ENCODE results near the gene TLN1. TPM values are rescaled to one million over a fixed set of nuclear protein-coding genes. Genes with fewer than 3 reads are reported as not detected.

The TLN1 gene
- total RNA-seq, 1 donor from 2014 or later = 245 TPM

- no peak for TF ChIP-seq CTCF (IDR thresholded peaks at IDR 0.05; ENCODE audit: insufficient read depth, low read length, poor library complexity, severe bottlenecking)
- H3K27me3 ChIP-seq (ENCODE audit: control insufficient read depth, insufficient read depth, low read length) = no peaks in the 10 kb centered on the region
- no peak for DNase-seq (ENCODE audit: low read depth)
- peaks cover 3% of the 10 kb centered on the region for H3K36me3 ChIP-seq (ENCODE audit: control insufficient read depth, insufficient read depth, low read length)
- no peak overlapping the region for H3K4me3 ChIP-seq (ENCODE audit: low read depth, low read length)
These were observed 21.5 kb upstream of the TLN1 start for GRCh38 chr9:35753466-35753865.

GRCh38 chr9:35750256-35750531 is 18.2 kb upstream of the TLN1 start:
- H3K4me3 ChIP-seq (ENCODE audit: low read depth, low read length) = peak overlapping the region; percentile 83
- DNase-seq (ENCODE audit: low read depth) = no peak
- H3K36me3 ChIP-seq (ENCODE audit: control insufficient read depth, insufficient read depth, low read length) = peaks cover 3% of the 10 kb centered on the region
- no peaks in the 10 kb centered on the region for H3K27me3 ChIP-seq (ENCODE audit: control insufficient read depth, insufficient read depth, low read length)
- no peak for TF ChIP-seq CTCF (IDR thresholded peaks at IDR 0.05; ENCODE audit: insufficient read depth, low read length, poor library complexity, severe bottlenecking)

- Histone ChIP-seq H3K36me3 (ENCODE audit: control insufficient read depth, insufficient read depth, low read length) (peaks cover 3% of the 10 kb centered on the region), H3K4me3 (ENCODE audit: low read depth, low read length) (peak overlapping the region; percentile 83), H3K27me3 (ENCODE audit: control insufficient read depth, insufficient read depth, low read length) (no peaks in the 10 kb centered on the region)
- no peak for TF ChIP-seq CTCF (IDR thresholded peaks at IDR 0.05; ENCODE audit: insufficient read depth, low read length, poor library complexity, severe bottlenecking)
- no peak for DNase-seq (ENCODE audit: low read depth)
These were observed 17.7 kb upstream of the TLN1 start for GRCh38 chr9:35749515-35750255.

- Histone ChIP-seq H3K36me3 (ENCODE audit: control insufficient read depth, insufficient read depth, low read length) (peaks cover 3% of the 10 kb centered on the region), H3K27me3 (ENCODE audit: control insufficient read depth, insufficient read depth, low read length) (no peaks in the 10 kb centered on the region), H3K4me3 (ENCODE audit: low read depth, low read length) (peak within 1 kb of the TSS; percentile 83)
- no peak for DNase-seq (ENCODE audit: low read depth)
- no peak for TF ChIP-seq CTCF (IDR thresholded peaks at IDR 0.05; ENCODE audit: insufficient read depth, low read length, poor library complexity, severe bottlenecking)
These were observed 17.0 kb upstream of the TLN1 start, which contains the start of the genes GBA2 and RGP1 for GRCh38 chr9:35748858-35749514. Gene GBA2 (minus strand): TSS chr9:35749228. CDS start chr9:35748704, 524 bp downstream. Gene RGP1 (plus strand): TSS chr9:35749287. CDS start chr9:35749756, 469 bp downstream.

GRCh38 chr9:35748242-35748857 is 16.4 kb upstream of the TLN1 start:
- no peaks in the 10 kb centered on the region for H3K27me3 ChIP-seq (ENCODE audit: control insufficient read depth, insufficient read depth, low read length)

More at GRCh38 chr9:35748242-35748857, 16.4 kb upstream of the TLN1 start:
- DNase-seq (ENCODE audit: low read depth) = no peak
- peak overlapping the region; percentile 83 for H3K4me3 ChIP-seq (ENCODE audit: low read depth, low read length)
- TF ChIP-seq CTCF (IDR thresholded peaks at IDR 0.05; ENCODE audit: insufficient read depth, low read length, poor library complexity, severe bottlenecking) = no peak
- peaks cover 3% of the 10 kb centered on the region for H3K36me3 ChIP-seq (ENCODE audit: control insufficient read depth, insufficient read depth, low read length)
